ENCODE data around the gene CHMP5. TPM values are rescaled to one million over a fixed set of nuclear protein-coding genes. Genes with fewer than 3 reads are reported as not detected.
"Not testable (repeated sequence)": the region's sequence is repeated elsewhere in the genome, so short reads cannot be mapped to it uniquely, and the experiment has no call there.

CHMP5 gene
- total and polyA plus RNA-seq, 2 donors (not counting 1 experiment from before 2014, with no cell fraction given) = 108 to 124 TPM

DNA sequence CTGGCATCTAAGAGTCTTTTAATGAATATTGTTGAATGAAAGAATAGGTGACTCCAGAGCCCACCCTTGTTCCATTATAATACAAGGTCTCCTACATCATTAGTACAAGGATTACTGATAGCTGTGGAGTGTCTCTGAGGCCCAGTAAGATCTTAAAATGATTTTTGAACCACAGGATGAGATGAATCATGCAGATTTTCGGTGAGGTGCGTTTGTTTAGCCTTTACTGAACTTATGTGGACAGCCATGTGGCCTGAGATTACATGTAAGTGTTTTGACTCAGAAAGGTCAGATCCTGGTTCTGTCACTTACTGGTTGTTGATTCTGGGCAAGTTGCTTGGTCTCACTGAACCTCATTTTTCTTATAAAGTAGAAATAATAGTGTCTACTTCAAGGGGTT, 47.1 kb downstream of the CHMP5 start:
- H3K27me3 ChIP-seq (ENCODE audit: control insufficient read depth, insufficient read depth, low read length) = no peaks in the 10 kb centered on the region
- H4K20me1 ChIP-seq (ENCODE audit: control insufficient read depth, extremely low read depth, insufficient read depth, low read length) = no peaks in the 10 kb centered on the region
- no peaks in the 10 kb centered on the region for H3K9me3 ChIP-seq (ENCODE audit: control insufficient read depth, insufficient read depth, low read depth, low read length)
- H3K27ac ChIP-seq (ENCODE audit: insufficient read depth, low read length) = no peak overlapping the region
- H3K4me2 ChIP-seq (ENCODE audit: extremely low read depth, insufficient read depth, low read length) = no peak overlapping the region
- peak in 1 of 2 donors; percentile 27 for DNase-seq (ENCODE audit: low read depth in 2 of 2)
- H3K36me3 ChIP-seq (ENCODE audit: control insufficient read depth, insufficient read depth, low read length) = peaks cover 17% of the 10 kb centered on the region
- no peaks in the 10 kb centered on the region for H3K79me2 ChIP-seq (ENCODE audit: control insufficient read depth, insufficient read depth, low read length)
- H3K4me1 ChIP-seq (ENCODE audit: control insufficient read depth, extremely low read depth, insufficient read depth, low read length) = no peaks in the 10 kb centered on the region
- H3K4me3 ChIP-seq (replicated peaks in 1 of 4; ENCODE audit: control extremely low read depth in 1 of 4, insufficient read depth in 1 of 4, low read depth in 3 of 4, low read length in 4 of 4) = no peak overlapping the region
- H2AFZ ChIP-seq (ENCODE audit: low read length) = no peak overlapping the region
- no peak overlapping the region for H3K9ac ChIP-seq (ENCODE audit: insufficient read depth, low read length)
- TF ChIP-seq, protein P1, sequence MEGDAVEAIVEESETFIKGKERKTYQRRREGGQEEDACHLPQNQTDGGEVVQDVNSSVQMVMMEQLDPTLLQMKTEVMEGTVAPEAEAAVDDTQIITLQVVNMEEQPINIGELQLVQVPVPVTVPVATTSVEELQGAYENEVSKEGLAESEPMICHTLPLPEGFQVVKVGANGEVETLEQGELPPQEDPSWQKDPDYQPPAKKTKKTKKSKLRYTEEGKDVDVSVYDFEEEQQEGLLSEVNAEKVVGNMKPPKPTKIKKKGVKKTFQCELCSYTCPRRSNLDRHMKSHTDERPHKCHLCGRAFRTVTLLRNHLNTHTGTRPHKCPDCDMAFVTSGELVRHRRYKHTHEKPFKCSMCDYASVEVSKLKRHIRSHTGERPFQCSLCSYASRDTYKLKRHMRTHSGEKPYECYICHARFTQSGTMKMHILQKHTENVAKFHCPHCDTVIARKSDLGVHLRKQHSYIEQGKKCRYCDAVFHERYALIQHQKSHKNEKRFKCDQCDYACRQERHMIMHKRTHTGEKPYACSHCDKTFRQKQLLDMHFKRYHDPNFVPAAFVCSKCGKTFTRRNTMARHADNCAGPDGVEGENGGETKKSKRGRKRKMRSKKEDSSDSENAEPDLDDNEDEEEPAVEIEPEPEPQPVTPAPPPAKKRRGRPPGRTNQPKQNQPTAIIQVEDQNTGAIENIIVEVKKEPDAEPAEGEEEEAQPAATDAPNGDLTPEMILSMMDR (conservative IDR thresholded peaks at IDR 0.05 in 1 of 2, IDR thresholded peaks at IDR 0.05 in 1 of 2; ENCODE audit: low read depth in 1 of 2, low read length in 2 of 2) = no peak
- no peak for TF ChIP-seq EZH2 (IDR thresholded peaks at IDR 0.05; ENCODE audit: low read length, missing control alignments)

DNA sequence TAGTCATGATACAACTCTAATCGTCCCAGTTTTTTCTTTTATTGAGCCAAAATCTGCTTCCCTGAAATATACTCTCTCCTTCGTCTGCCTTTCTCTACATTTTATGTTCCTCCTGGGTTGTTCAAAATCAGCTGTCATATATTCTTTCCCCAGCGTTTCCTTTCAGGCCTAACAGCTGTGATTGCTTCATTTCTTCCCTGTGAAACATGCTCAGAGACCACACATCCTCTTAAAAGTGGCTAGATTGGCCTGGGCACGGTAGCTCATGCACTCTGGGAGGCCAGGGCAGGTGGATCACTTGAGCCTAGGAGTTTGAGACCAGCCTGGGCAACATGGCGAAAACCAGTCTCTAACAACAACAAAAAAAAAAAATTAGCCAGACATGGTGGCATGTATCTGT, 50.5 kb downstream of the CHMP5 start:
- H3K36me3 ChIP-seq (ENCODE audit: control insufficient read depth, insufficient read depth, low read length) = peaks cover 20% of the 10 kb centered on the region
- no peak overlapping the region for H3K9ac ChIP-seq (ENCODE audit: insufficient read depth, low read length)
- no peaks in the 10 kb centered on the region for H3K9me3 ChIP-seq (ENCODE audit: control insufficient read depth, insufficient read depth, low read depth, low read length)
- no peaks in the 10 kb centered on the region for H4K20me1 ChIP-seq (ENCODE audit: control insufficient read depth, extremely low read depth, insufficient read depth, low read length)
- H3K4me3 ChIP-seq (replicated peaks in 1 of 4; ENCODE audit: control extremely low read depth in 1 of 4, insufficient read depth in 1 of 4, low read depth in 3 of 4, low read length in 4 of 4) = no peak overlapping the region
- no peak for TF ChIP-seq EZH2 (IDR thresholded peaks at IDR 0.05; ENCODE audit: low read length, missing control alignments)
- TF ChIP-seq, protein P1 (conservative IDR thresholded peaks at IDR 0.05 in 1 of 2, IDR thresholded peaks at IDR 0.05 in 1 of 2; ENCODE audit: low read depth in 1 of 2, low read length in 2 of 2) = no peak
- H3K27ac ChIP-seq (ENCODE audit: insufficient read depth, low read length) = no peak overlapping the region
- H3K79me2 ChIP-seq (ENCODE audit: control insufficient read depth, insufficient read depth, low read length) = no peaks in the 10 kb centered on the region
- no peak overlapping the region for H3K4me2 ChIP-seq (ENCODE audit: extremely low read depth, insufficient read depth, low read length)
- H3K27me3 ChIP-seq (ENCODE audit: control insufficient read depth, insufficient read depth, low read length) = no peaks in the 10 kb centered on the region
- peaks cover 14% of the 10 kb centered on the region for H3K4me1 ChIP-seq (ENCODE audit: control insufficient read depth, extremely low read depth, insufficient read depth, low read length)
- no peak overlapping the region for H2AFZ ChIP-seq (ENCODE audit: low read length)
- no peak for DNase-seq (ENCODE audit: low read depth in 2 of 2)

DNA sequence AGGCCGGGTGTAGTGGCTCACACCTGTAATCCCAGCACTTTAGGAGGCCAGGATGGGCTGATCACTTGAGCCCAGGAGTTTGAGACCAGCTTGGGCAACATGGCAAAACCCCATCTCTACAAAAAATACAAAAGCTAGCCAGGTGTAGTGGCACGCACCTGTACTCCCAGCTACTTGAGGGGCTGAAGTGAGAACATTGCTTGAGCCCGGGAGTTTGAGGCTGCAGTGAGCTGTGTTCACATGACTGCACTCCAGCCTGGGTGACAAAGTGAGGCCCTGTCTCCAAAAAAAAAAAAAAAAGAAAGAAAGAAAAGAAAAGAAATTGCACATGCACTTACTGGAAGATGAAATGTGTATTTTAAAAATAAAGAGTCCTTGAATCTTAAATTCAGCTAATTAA, 52.3 kb downstream of the CHMP5 start:
- peaks cover 21% of the 10 kb centered on the region for H3K4me1 ChIP-seq (ENCODE audit: control insufficient read depth, extremely low read depth, insufficient read depth, low read length)
- H3K79me2 ChIP-seq (ENCODE audit: control insufficient read depth, insufficient read depth, low read length); H2AFZ ChIP-seq (ENCODE audit: low read length); DNase-seq (ENCODE audit: low read depth in 2 of 2); H4K20me1 ChIP-seq (ENCODE audit: control insufficient read depth, extremely low read depth, insufficient read depth, low read length); H3K9me3 ChIP-seq (ENCODE audit: control insufficient read depth, insufficient read depth, low read depth, low read length); H3K27me3 ChIP-seq (ENCODE audit: control insufficient read depth, insufficient read depth, low read length); H3K4me2 ChIP-seq (ENCODE audit: extremely low read depth, insufficient read depth, low read length); H3K9ac ChIP-seq (ENCODE audit: insufficient read depth, low read length); H3K27ac ChIP-seq (ENCODE audit: insufficient read depth, low read length); H3K4me3 ChIP-seq (replicated peaks in 1 of 4; ENCODE audit: control extremely low read depth in 1 of 4, insufficient read depth in 1 of 4, low read depth in 3 of 4, low read length in 4 of 4): not testable (repeated sequence)
- peaks cover 19% of the 10 kb centered on the region for H3K36me3 ChIP-seq (ENCODE audit: control insufficient read depth, insufficient read depth, low read length)
